Parathyroid adenoma (tissue), 2 donors: ENCODE data around the gene BAG5.
"Not testable (repeated sequence)": the region's sequence is repeated elsewhere in the genome, so short reads cannot be mapped to it uniquely, and the experiment has no call there.

Experiments used
- H2AFZ ChIP-seq: fragments of 300-600 bp; sonication (generic); one replicate; pipeline ENCODE4 v1.7.0; 2017; ENCODE audit warnings: antibody characterized with exemption, mild to moderate bottlenecking
- H3K27ac ChIP-seq: fragments of 300-600 bp; sonication (generic); one replicate; pipeline ENCODE4 v1.7.0; 2017
- H3K27me3 ChIP-seq: fragments of 300-600 bp; sonication (generic); one replicate; pipeline ENCODE4 v1.7.0; 2017; ENCODE audit warnings: low read length; ENCODE audit not compliant: control insufficient read depth, insufficient read depth
- H3K36me3 ChIP-seq: fragments of 300-600 bp; sonication (generic); one replicate; pipeline ENCODE4 v1.7.0; 2017; ENCODE audit warnings: low read length; ENCODE audit not compliant: control insufficient read depth, insufficient read depth
- H3K4me1 ChIP-seq: fragments of 300-600 bp; sonication (generic); one replicate; pipeline ENCODE4 v1.7.0; 2017; ENCODE audit warnings: control low read depth
- H3K4me2 ChIP-seq: fragments of 300-600 bp; sonication (generic); one replicate; pipeline ENCODE4 v1.7.0; 2017; ENCODE audit warnings: low read length
- H3K4me3 ChIP-seq: fragments of 300-600 bp; sonication (generic); one replicate; pipeline ENCODE4 v1.7.0; 2017; ENCODE audit warnings: low read depth, low read length
- H3K79me2 ChIP-seq: fragments of 300-600 bp; sonication (generic); one replicate; pipeline ENCODE4 v1.7.0; 2017; ENCODE audit warnings: control low read depth
- H3K9ac ChIP-seq: fragments of 300-600 bp; sonication (generic); one replicate; pipeline ENCODE4 v1.7.0; 2017; ENCODE audit warnings: mild to moderate bottlenecking
- H3K9me3 ChIP-seq: fragments of 300-600 bp; sonication (generic); one replicate; pipeline ENCODE4 v1.7.0; 2017; ENCODE audit warnings: low read length; ENCODE audit not compliant: control insufficient read depth
- TF ChIP-seq, protein P1 (sequence below): fragments of 300-600 bp; sonication (generic); IDR thresholded peaks from one replicate; pipeline ENCODE4 v1.7.0; 2017; ENCODE audit warnings: antibody characterized with exemption, mild to moderate bottlenecking
- donor health status: primary hyperparathyroidism.

BAG5 gene

DNA sequence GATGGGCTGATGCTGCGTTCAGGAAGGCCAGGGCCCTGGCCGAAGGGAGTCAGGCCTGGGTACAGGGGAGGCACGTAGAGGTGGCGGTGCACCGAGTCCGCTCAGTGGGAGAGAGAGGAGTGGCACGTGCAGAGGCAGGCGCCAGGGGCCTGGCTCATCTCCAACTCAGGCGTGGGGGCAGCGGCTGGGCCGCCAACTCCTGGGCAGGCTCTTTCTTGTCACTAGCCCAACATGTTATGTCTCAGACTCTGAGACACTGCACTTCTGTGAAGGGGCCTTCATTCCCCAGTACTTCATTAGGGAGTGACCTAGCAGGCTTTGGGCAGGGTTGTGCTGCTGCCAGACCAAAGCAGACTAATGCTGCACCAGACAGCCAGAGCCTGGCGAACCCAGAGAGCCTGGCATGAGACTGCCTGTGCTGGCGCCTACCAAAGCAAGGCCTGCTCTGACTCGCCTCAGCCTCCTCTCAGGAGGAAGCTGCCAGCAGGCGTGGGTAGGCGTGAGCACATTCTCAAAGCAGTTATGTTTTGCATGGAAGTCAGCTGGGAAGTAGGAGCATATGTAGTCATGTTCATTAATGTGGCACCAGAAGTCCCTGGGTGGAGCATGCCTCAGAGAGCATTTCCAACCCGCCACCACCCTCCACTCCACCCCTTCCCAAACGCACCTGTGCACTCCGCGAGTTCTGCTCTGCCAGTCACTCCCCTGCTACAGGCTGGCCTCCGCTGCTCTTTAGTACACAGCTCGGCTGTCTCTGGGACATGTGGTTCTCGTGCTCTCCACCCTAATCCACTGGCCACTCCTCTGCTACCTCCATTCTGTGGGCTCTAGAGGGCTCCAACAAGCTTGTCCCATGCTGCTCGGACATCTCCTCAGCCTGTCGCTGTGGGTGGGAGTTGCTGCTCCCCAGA lies 49.5 kb downstream of the BAG5 start:
- no peak overlapping the region for H3K9ac ChIP-seq
- H3K27ac ChIP-seq: peak overlapping the region; percentile 65
- no peaks in the 10 kb centered on the region for H3K27me3 ChIP-seq
- H3K4me1 ChIP-seq: peaks cover 12% of the 10 kb centered on the region
- H3K4me2 ChIP-seq: no peak overlapping the region
- no peaks in the 10 kb centered on the region for H3K79me2 ChIP-seq
- no peak overlapping the region for H2AFZ ChIP-seq
- H3K36me3 ChIP-seq: no peaks in the 10 kb centered on the region
- H3K9me3 ChIP-seq: no peaks in the 10 kb centered on the region
- TF ChIP-seq, protein P1, sequence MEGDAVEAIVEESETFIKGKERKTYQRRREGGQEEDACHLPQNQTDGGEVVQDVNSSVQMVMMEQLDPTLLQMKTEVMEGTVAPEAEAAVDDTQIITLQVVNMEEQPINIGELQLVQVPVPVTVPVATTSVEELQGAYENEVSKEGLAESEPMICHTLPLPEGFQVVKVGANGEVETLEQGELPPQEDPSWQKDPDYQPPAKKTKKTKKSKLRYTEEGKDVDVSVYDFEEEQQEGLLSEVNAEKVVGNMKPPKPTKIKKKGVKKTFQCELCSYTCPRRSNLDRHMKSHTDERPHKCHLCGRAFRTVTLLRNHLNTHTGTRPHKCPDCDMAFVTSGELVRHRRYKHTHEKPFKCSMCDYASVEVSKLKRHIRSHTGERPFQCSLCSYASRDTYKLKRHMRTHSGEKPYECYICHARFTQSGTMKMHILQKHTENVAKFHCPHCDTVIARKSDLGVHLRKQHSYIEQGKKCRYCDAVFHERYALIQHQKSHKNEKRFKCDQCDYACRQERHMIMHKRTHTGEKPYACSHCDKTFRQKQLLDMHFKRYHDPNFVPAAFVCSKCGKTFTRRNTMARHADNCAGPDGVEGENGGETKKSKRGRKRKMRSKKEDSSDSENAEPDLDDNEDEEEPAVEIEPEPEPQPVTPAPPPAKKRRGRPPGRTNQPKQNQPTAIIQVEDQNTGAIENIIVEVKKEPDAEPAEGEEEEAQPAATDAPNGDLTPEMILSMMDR: no peak
- no peak overlapping the region for H3K4me3 ChIP-seq

- not testable (repeated sequence) for H2AFZ ChIP-seq, H3K9ac ChIP-seq, H3K4me2 ChIP-seq, H3K4me1 ChIP-seq, H3K4me3 ChIP-seq, H3K9me3 ChIP-seq, H3K36me3 ChIP-seq, H3K27me3 ChIP-seq, H3K79me2 ChIP-seq
- peak overlapping the region; percentile 65 for H3K27ac ChIP-seq
These were observed 50.3 kb downstream of the BAG5 start for GRCh38 chr14:103512180-103512579.

DNA sequence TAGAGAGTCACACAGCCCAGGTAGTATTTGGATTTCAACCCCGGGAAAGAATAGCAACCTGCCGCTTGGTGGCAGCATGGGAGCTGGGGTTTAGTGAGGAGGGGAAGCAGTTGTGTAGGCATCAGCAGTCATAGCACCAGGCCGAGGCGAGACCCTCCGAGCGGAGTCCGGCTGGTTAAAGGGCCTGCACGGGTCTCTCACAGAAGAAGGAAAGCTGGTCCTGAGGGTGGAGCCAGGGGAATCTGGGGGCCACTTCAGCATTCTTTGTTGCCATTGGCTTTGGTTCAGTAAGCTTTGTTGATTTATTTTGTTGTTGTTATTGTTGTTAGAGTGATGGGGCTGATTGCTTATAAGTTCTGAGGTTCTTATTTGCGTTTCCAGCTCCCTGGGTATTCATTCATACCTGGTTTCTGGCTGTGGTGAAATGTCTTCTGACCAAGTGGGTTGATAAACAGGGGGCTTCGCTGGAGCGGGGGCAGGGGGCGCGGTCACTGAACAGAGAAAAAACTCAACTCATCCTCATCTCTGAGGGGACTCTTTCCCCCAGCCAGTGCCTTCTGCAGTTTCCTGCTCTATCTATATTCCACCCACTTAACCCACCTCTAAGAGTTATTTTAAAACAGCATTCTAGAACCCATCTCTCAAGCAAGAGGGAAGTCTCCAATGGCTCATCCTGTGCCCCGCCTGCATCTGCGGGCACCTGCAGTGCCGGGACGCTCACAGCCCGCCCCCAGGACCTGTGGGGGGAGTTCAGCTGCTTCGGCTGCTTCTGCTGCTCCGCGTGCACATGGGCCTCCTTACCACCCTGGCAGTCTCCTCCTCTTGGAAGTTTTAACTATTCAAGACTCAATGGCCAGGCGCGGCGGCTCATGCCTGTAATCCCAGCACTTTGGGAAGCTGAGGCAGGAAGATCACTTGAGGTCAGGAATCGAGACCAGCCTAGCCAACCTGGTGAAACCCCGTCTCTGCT lies 51.4 kb downstream of the BAG5 start:
- Histone ChIP-seq H3K9me3 (no peaks in the 10 kb centered on the region), H3K4me3 (no peak overlapping the region), H3K4me1 (peaks cover 9% of the 10 kb centered on the region), H3K36me3 (no peaks in the 10 kb centered on the region), H3K27ac (no peak overlapping the region), H3K4me2 (no peak overlapping the region), H2AFZ (no peak overlapping the region), H3K9ac (no peak overlapping the region), H3K79me2 (no peaks in the 10 kb centered on the region), H3K27me3 (no peaks in the 10 kb centered on the region)
- TF ChIP-seq, protein P1: no peak

- TF ChIP-seq, protein P1: no peak
- Histone ChIP-seq H3K27me3 (no peaks in the 10 kb centered on the region), H3K4me3 (no peak overlapping the region), H2AFZ (no peak overlapping the region), H3K9me3 (no peaks in the 10 kb centered on the region), H3K36me3 (no peaks in the 10 kb centered on the region), H3K4me1 (peaks cover 9% of the 10 kb centered on the region), H3K79me2 (no peaks in the 10 kb centered on the region), H3K9ac (no peak overlapping the region), H3K27ac (no peak overlapping the region), H3K4me2 (no peak overlapping the region)
These were observed 52.4 kb downstream of the BAG5 start for GRCh38 chr14:103509864-103510723.
